PC-9 (cell line): ENCODE data around the gene RALGPS2.

Experiments
- EZH2 ChIP-seq: fragments of 200-600 bp; sonication (generic); IDR thresholded peaks from 2 replicates; pipeline ENCODE4 v1.8.0; 2017; ENCODE audit warnings: antibody characterized with exemption, low read depth
- TF ChIP-seq, protein P1 (sequence below): fragments of 200-600 bp; sonication (generic); conservative IDR thresholded peaks from 2 replicates; pipeline ENCODE4 v1.6.1; 2017; ENCODE audit warnings: mixed run types, antibody characterized with exemption, mild to moderate bottlenecking, moderate library complexity

- TF ChIP-seq, protein P1, sequence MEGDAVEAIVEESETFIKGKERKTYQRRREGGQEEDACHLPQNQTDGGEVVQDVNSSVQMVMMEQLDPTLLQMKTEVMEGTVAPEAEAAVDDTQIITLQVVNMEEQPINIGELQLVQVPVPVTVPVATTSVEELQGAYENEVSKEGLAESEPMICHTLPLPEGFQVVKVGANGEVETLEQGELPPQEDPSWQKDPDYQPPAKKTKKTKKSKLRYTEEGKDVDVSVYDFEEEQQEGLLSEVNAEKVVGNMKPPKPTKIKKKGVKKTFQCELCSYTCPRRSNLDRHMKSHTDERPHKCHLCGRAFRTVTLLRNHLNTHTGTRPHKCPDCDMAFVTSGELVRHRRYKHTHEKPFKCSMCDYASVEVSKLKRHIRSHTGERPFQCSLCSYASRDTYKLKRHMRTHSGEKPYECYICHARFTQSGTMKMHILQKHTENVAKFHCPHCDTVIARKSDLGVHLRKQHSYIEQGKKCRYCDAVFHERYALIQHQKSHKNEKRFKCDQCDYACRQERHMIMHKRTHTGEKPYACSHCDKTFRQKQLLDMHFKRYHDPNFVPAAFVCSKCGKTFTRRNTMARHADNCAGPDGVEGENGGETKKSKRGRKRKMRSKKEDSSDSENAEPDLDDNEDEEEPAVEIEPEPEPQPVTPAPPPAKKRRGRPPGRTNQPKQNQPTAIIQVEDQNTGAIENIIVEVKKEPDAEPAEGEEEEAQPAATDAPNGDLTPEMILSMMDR: no peak
- TF ChIP-seq EZH2: no peak
Observed at GRCh38 chr1:178958491-178958890, 233.4 kb downstream of the RALGPS2 start.
